ENCODE measurements around the gene RAD51B.
"Not testable (repeated sequence)": the region's sequence is repeated elsewhere in the genome, so short reads cannot be mapped to it uniquely, and the experiment has no call there.

The RAD51B gene

DNA sequence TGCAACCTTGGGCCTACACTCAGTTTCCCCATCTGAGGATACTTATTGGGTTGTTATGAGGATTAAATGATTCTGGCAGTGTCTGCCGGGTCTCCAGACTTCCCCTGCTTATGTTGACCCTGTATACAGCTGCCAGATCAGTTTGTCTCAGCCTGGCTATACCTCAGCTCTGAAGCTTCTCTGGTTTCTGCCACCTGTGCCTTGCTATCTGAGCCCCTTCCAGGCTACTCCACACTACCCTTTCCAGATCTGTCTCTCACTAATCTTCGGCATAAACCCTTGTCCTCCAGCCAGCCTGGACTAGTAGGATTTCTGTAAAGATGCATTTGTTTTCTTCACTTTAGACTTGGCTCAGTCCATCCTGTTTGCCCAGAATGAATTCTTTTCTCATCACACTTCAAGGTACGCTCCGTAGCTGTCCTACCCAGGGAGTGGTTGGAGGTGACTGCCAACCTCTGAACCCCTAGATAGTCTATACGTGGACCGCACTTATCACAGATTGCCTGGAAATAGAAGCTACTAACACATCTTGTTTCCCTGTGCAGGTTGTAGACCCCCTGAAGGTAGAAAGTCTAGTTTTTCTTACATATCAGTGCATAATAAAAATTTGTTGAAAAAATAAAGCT, 422.4 kb downstream of the RAD51B start:
- DNase-seq = no peak

DNA sequence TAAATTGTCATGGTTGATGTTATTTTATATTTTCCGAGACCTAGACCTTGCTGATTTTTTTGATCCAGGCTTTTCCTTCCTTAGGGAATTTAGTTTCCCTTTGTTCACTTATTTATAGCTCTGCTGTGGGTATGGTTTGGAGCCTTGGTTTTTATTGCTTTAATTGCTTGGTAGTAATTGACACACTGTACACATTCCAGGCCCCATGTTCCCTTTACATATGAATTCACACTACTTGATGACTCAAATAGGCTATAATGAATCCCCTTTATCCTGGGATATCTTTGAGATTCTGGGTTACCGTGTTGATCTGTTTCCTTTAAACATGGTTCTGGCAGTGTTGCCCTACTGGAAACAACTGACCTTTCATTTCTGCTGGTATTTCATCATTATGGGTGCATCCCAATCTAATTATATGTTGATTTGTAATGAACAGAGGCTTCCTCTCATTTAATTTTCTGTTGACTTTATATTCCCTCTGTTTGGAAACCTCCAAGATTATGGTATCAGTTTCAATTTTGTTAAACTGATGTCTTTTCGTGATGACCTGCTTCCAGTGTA, 424.0 kb downstream of the RAD51B start:
- DNase-seq = no peak

DNA sequence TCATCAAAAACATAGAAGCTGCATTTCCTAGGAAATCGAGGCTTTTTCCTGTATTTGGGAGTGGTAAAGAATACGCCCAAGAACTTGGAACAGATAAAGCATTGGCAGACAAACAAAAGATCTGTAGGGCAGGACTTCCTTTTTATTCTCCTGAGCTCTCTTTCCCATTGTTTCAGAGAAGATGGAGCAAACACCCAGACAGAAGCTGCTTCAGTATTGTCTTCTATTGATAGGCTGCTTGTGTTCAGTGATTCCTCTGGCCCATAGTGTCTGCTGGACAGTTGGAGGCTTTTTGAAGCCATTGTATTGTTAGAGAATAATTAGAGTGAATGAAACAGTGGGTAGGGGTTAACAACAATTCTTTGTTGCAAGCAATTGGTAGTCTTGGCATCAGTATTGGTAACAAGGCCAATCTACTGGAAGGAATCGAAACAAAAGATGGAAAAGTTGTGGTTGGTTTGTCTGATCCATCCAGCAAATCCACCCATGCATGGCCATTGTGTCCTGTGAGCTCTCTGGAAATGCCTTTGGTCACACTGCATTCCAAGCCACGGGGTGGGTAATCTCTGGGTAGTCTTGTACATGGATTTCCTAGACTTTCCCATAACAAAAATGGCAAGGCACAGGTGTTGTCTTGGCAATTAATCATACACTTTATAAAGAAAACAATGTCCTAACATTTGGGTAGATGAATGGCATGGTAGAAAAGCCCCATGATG, 424.8 kb downstream of the RAD51B start:
- no peak for DNase-seq

DNA sequence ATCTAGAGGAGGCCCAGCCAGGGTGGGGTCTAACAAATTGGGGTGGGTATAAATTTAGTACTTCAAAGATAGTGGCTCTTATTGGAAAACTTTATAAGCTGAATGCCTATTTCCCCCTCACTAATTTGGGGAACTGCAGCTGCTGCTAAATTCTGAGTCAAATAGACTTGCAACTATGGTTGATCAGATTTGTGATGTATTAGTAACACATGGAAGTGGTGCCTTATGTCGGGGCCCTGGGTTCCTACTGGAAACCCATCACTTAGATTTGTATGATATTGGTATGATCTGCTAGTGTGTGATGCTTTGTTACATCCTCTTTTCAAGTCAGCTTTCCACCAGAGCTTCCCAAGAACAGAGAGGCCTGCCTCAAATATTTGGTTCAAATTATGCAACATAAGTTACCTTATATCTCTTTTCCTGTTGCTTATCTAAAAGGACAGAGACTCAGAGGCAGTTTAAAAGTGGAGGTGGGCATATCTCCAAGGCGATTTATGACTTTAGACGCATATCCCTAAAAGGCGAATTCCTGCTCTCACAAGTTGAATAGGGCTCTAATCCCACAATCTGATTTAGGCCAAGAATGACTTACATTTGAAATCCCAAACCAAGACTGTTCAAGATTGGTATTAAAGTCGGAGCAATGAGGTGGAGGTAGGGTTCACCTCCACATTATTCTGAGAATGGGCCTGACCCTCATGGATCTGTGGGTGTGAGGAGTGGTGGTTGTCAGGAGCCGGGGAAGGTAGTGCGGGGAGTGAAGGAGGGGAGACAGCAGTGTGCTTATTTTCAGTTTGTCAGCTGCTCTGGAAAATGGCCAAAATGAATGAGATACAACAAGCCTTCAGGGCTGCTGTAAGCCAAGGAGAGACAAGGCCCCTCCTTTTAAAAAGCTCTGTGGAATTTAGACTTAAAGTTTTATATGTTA, 425.8 kb downstream of the RAD51B start:
- DNase-seq = no peak

DNA sequence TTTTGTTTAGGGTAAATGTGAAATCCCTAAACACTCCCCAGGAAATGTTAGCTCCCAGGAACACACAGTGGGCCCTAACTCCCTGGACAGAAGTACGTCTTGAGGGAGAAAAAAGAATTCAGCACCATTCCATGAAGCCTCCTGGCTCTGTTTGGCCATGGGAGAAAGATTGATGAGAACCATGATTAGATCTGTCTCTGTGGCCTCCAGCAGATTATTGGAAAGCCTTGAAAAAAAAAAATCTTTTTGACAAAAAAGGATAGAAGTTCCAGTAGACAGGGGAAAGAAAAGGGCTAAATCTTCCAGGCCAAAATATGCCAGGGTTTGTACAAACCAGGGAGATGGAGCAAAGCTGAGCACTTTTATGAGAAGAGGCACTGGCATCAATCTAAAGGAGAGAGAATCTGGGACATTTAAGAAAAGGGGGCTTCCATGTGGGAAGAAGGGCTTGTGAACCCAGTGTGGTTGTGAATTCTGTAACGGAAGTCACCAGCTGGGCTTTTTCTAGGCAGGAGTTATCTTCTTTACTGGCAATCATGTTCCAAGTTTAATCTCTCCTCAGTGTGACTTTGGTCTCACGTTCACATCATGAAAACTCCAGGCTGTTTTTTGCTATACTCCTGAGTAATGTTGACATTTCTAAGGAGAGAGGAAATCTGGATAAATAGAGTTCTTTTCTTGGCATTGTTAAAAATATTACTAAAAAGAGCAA, 426.7 kb downstream of the RAD51B start:
- DNase-seq = no peak

DNA sequence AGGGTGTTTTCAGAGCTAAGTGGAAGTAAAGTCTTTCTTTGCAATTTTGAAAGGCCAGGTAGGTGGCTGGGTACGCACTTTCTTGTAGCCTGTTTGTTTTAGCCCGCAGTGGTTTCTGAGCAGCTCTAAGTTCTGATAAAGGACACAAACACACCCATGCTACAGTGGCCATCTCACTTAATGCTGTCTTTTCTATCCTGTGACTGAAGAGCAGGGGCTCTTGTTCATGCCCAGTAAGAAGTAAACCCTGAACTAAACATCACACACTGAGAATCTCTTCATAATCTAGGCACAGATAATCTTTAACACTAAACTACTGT, 427.2 kb downstream of the RAD51B start:
- no peak for DNase-seq

DNA sequence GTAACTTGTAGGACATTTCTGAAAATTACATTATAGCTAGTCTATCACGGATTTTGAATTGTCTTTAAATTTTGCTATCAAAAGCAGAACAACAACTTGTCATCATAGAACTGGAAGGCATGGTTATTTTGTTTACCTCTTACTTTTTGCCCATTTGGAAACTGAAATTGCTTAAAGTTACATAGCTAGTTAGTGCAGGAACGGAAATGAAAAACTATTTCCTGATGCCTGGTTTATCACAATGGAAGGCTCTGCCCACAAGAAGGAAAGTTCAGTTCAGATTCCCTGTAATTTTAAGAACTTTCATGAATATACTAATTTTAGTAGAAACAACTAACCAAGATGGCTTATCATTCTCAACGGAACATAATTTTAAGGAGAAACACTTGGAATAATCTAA, 427.7 kb downstream of the RAD51B start:
- DNase-seq = no peak

DNA sequence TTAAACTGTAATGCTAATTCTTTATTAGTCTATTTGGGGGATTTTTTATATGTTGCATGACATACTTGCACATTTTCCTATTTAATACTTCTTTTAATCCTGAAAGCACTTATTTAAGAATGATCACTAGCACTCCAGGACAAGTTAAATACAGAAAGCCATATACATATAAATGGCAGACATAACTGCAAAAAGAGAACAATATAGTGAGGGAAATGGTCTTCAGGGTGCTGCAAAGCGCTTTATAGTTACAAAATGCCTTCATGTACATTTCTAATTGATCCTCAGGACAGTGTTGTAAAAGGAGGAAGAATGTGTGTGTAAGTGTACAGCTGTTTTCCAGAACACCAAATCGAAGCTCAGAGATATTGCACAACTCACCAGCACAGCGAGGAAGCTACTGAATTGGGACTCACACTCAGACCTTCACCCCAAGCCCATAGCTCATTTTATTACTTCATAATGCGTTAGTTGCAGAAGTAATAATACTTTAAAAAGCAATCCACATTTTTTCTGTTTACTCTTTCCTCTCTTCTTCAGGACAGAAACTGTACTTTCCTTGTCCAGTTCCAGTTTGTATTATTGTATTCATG, 428.2 kb downstream of the RAD51B start:
- DNase-seq = no peak

DNA sequence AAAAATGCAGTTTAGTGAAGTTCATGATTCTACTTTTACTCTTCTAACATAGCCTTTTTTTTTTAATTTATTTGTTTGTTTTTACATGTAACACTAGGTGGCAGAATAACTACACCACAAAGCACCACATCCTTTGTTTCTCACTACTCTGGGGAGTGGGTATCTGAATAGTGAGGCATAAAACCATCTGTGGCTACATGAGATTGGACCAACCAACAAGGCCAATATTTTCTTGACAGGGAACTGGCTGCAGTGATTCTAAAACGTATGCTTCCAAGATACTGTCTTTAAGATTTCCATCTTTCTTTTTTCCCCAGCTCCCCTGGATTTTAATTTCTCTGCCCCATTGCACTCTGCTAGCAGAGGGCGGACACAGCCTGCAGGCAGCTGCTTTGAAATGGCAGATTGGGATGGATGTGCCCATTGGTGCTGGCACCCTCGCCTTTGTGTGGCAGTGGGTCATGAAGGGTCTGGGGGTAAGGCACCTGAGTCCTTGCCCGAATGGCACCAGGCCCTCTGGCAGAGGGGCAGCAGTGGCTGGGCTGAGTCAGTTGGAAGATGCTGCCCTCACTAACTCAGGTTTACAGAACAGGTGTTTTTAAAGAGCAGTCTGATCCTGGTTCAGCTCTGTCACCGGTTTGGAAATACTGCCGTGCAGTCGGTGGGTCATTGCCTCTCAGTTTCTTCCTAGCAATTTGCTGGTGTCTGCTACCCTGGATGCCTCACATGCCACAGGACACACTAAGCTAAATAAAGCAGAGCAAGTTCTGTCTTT, 429.1 kb downstream of the RAD51B start:
- DNase-seq = peak; percentile 69

DNA sequence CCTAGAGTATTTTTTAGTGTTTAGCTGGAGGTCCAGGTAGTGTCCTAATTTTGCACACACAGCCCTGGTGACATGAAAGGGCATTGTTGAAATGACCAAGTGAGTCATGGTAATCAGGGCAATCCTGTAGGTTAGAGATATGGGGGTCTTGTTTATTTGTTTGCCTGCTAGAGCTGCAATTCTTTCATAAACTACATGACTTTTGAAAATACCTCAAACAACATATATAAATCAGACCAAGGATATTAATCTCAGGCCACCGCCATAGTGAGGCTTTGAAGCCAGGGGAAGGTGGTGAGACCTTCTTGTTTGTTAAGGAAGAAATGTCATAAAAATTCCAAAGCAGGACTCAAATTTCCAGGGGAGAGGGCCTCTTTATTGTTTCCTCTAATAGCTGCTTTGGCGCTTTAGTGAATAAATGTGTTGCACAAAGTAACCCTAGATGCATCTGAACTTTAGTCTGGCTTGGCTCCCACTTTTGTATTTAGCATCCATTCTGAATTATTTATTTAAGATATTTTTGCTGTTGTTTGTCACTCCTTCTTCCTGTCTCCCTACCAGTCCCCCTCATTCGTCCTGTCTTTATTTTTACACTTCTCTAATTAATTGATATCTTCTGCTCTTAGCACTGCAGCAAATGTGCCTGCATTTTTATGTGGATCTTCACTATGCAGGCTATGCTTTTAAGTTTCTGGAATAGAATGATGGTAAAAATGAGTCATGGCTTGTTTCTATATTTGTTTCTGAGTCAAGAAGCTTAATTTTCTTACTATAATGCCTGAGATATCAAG, 430.3 kb downstream of the RAD51B start:
- no peak for DNase-seq

DNA sequence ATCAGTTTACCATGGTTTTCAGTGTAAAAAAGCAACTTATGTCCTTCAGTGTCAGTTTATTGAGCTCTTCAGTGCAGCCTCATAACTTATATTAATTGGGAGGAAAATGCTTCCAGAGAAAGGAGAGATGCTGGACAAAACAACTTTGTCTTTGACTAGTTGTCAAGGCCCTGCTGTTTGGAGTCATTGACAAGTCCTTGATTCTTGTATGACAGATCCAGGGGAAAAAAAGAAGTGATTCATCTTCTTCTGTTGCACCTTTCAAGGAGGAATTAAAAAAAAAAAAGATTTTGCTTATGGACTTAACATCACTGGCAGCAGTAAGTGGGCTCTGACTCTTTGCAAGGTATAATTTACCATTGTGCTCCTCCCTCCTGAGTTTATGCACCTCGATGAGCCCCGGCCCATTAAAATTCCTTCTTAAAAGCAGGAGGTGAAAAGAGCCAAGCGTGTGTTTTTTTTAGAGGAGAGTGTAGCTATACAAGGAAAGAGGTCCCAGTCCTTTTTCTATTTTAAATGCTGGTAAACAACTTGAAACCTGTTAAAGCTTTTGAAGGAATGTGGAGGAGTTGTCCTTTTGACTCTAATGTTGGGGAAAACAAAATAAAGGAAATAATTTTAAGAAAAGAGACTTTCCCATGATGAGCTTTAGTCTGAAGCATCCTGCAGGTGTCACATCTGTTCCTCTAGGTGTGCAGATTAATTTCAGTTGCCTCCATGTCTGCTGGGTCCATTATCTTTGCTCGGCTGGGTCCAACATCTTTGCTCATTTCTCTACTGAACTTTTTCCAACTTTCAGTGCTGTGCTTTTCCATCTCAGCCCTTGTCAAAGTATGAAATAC, 431.6 kb downstream of the RAD51B start:
- DNase-seq = peak; percentile 34

DNA sequence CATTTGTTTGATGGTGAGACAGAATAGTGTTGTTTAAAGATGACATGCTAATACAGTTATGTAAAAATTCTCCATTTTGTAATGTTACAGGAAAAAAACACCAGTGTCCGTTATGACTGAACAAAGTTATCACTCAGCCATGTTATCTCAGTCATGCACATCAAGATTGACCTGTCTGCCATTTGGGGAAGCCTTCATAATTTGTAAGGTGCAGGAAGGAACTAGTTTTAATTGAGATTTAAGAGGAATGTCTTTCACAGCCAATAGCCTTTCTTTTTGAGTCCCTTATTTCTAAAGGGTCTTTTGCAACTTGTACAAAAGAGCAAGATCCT, 432.2 kb downstream of the RAD51B start:
- no peak for DNase-seq

DNA sequence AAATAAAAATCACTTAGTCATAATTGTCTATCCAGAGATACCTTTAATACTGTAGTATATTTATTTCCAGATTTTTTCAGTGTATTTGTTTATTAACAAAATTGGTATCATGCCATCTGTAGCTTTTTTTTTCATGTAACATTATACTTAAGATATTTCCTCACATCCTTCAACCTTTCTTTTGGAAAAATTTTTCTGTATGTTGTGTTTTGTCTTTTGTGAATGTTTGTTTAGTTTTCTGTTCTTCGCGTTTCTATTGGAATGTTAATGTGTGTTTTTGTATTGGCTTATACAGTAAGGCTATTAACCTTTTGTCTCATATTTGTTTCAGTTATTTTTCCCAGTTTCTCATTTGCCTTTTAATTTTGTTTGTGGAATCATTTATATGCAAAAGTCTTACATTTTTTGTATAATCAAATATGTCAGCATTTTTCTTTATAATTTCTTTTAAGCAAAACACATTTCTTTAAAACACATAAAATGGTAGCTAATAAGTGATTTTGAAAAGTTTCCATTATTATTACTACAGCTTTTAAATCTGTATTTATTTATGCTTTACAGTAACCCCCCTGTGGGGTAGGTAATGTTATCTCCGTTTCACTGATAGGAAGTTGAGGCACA, 433.7 kb downstream of the RAD51B start:
- no peak for DNase-seq

DNA sequence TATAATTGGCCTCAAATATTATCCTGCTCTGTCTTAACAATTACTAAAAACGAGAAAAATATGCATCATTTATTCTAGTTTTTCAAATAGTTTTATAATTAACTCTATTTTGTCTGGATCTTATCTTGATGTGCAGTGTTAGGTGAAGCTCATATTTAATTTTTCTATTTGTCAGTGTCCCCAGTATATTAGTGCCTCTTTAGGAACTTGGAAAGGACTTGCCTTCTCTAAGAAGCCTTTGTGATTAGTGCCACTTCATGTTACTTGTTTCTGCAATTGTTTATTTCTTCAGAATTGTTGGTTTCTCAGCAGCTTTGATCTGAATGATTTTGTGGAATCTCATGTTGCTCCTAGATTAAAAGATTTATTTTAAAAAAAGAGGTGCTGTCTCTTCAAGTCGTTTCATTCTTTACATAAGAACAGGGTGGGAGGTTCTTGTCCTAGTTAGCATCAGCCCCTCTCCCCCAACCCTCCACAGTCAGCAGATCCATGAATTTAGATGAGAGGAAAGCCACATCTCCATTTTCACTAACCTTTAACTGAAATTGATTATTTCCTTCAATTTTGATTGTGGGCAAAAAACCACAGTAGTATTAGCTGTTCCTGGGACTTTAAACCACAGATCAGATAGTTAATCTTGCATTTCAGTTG, 434.4 kb downstream of the RAD51B start:
- no peak for DNase-seq

DNA sequence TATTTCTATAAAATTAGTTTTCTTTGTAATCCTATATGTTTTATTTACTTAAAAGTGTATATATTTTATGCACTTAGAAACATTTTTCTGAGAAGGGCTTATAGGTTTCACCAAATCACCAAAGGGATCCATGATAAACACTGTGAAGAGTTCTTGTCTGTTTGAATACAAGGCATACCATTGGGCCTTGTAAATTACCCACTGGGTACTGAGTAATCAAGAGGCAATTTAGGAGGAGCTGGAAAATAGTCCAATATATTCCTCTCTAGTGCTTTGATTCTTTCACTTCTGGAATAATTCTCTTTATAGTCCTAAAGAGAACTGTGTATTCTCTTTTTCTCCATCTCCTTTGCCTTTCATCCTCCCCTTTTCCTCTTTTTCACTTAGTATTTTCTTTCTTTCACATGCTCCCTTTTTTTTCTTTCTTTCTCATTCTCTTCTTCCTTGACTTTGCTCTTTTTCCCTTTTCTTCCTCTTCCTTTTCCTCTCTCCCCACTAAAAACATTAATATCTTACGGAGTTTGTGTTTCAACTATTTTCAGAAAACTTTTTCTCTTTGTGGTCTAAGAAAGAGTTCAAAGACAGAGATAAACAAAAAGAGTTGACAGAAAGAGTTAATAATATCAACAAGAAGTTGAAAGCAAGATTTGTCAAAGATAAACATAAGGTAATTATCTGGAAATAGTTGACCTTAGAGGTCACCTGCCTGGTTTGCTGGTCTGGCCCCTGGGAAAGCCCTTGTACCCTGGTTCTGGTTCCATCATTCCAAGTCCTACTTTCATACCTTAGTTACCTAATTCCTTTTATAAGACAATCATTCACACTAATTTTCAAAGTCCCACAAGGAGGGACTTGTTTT, 435.3 kb downstream of the RAD51B start:
- DNase-seq = no peak

DNA sequence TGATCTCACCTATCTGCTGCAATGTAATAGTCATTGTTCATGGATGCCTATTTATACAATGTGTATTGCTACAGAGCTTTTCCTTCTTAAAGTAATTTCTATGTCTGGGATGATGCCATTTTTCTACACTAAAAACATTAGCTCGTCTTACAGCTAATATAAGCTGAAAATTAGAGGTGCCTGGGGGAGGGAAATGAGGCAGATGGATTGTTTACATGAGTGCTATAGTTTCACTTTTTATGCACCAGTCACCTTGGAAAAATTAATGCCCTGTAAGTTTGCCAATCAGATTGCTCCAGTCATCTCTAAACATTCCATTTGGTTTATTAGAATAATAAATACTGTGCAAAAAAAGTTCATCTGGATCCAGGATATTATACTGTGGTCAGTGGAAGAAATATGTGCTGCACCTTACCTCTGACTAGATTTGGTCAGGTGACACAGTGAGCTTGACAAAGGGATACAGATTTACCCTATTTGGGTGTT, 436.2 kb downstream of the RAD51B start:
- no peak for DNase-seq

DNA sequence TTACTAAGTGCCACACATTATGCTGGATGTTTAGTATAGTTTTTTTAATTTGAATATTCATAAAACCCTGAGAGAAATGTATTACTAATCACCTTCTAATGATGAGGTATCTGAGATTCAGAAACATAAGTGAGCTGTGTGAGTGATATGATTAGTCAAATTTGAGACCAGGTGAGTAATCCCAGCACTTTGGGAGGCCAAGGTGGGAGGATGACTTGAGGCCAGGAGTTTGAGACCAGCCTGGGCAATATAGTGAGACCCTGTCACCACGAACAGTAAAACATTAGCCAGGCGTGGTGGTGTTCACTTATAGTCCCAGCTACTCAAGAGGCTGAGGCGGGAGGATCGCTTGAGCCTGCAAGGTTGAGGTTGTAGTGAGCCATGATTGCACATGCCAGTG, 438.4 kb downstream of the RAD51B start:
- DNase-seq = no peak

DNA sequence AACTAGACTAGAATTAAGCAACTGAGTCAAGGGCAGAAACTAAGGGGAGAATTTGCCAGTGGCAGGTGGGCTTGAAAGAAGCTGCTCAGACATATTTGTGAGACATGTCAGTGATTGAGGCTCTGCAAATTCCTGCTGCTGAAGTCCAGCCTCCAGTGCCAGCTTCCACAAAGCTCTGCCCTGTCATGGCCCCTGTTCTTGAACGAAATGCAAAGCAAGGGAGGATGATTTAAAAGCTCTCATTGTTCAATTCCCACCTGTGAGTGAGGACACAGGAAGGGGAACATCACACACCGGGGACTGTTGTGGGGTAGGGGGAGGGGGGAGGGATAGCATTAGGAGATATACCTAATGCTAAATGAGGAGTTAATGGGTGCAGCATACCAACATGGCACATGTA, 439.4 kb downstream of the RAD51B start:
- DNase-seq = not testable (repeated sequence)

Measured in CD4-positive, alpha-beta T cell treated with Interleukin-17A for 1 hour (primary cell).